ENCODE results near the gene RNASE12. TPM values are rescaled to one million over a fixed set of nuclear protein-coding genes. Genes with fewer than 3 reads are reported as not detected.

Gene RNASE12
- total and polyA plus RNA-seq, 8 donors = not detected

DNA sequence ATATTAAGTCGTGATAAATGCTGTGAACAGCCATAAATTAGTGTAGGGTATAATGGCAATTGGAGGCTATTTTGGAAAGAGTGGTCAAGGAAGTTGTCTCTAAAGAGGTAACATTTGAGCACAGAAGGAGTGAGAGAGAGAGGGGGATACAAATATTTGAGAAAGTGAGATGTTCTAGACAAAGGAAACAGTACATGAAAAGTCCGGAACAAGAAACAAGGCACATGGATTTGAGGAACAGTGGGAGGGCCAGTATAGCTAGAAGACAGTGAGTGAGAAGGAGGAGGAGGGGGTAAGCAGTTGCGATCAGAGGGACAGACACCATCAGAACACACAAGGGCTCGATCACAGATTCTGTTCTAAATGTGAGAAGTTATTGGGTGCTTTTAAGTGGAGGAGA lies 20.1 kb upstream of the RNASE12 start:
- H3K4me3 ChIP-seq = no peak overlapping the region
- no peaks in the 10 kb centered on the region for H3K27me3 ChIP-seq
- no peaks in the 10 kb centered on the region for H3K36me3 ChIP-seq
- no peak for TF ChIP-seq EP300 (IDR thresholded peaks at IDR 0.05)
- H3K4me1 ChIP-seq = peaks cover 9 to 57% (median 42%) of the 10 kb centered on the region in 4 donors
- no peak overlapping the region for H3K27ac ChIP-seq
- H3K9me3 ChIP-seq = no peaks in the 10 kb centered on the region
- DNase-seq = no peak
- intact Hi-C loops (cut with DNase I; ENCODE audit: low total_unique reads) = no loop called here
- WGBS, 5 donors = 38 to 67% (median 52%) methylated on average over 4 of the region's 4 CpGs

DNA sequence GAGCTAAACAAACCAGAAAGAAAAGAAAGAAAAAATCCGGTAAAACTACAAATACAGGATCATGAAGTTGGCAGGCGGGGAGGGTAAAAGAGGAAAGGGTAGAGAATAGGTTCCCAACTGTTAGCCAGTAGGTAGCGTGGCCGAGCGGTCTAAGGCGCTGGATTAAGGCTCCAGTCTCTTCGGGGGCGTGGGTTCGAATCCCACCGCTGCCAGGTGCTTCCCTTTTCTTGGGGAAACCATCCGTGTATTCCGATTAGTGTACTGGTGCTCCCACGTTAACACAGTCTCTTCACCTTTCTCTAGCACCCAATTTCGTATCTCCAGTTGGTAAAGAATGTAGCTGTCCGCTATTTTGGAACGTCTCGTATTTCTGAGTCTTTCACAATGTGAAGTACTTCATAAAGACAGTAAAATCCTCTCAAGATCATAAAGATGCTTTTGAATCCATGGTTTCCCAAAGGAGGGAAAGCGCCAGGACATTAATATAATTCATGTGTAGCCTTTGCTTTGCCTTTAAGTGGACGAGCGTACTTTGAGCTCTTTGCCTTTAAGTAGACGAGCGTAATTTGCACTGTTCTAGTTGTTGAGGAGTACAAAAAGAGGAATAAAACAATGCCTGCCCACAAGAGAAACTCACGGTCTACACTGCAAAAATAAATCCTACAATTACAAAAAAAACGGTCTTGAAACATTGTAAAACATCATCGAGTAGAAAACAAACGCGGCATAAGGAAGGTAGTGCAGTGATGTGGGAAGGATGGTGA lies 19.0 kb upstream of the RNASE12 start:
- no peaks in the 10 kb centered on the region for H3K27me3 ChIP-seq
- peaks cover 9 to 57% (median 43%) of the 10 kb centered on the region in 4 donors for H3K4me1 ChIP-seq
- 4 to 6% (median 5%) methylated on average over 27 of the region's 27 CpGs for WGBS, 5 donors
- intact Hi-C loops (cut with DNase I; ENCODE audit: low total_unique reads) = no loop called here
- no peak for TF ChIP-seq POLR2A (IDR thresholded peaks at IDR 0.05)
- TF ChIP-seq, protein P1, sequence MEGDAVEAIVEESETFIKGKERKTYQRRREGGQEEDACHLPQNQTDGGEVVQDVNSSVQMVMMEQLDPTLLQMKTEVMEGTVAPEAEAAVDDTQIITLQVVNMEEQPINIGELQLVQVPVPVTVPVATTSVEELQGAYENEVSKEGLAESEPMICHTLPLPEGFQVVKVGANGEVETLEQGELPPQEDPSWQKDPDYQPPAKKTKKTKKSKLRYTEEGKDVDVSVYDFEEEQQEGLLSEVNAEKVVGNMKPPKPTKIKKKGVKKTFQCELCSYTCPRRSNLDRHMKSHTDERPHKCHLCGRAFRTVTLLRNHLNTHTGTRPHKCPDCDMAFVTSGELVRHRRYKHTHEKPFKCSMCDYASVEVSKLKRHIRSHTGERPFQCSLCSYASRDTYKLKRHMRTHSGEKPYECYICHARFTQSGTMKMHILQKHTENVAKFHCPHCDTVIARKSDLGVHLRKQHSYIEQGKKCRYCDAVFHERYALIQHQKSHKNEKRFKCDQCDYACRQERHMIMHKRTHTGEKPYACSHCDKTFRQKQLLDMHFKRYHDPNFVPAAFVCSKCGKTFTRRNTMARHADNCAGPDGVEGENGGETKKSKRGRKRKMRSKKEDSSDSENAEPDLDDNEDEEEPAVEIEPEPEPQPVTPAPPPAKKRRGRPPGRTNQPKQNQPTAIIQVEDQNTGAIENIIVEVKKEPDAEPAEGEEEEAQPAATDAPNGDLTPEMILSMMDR (IDR thresholded peaks at IDR 0.05) = no peak
- no peak for TF ChIP-seq EP300 (IDR thresholded peaks at IDR 0.05)
- peak in 1 of 3 donors; percentile 40 for TF ChIP-seq POLR2AphosphoS5 (IDR thresholded peaks at IDR 0.05)
- no peaks in the 10 kb centered on the region for H3K9me3 ChIP-seq
- peak; percentile 84 to 89 for DNase-seq
- H3K36me3 ChIP-seq = no peaks in the 10 kb centered on the region
- peak overlapping the region; percentile 8 to 89 (median 70) for H3K27ac ChIP-seq
- peak overlapping the region; percentile 87 to 94 (median 91) for H3K4me3 ChIP-seq

GRCh38 chr14:20609215-20610001 lies 18.2 kb upstream of the RNASE12 start:
- intact Hi-C loops (cut with DNase I; ENCODE audit: low total_unique reads) = loop anchor here (5.0 to 10.0 kb wide), 2 partner anchors 75 to 282 kb away; no protein-coding TSS in a partner anchor
- H3K27me3 ChIP-seq = no peaks in the 10 kb centered on the region
- peak; percentile 76 to 93 for DNase-seq
- no peak for TF ChIP-seq POLR2A (IDR thresholded peaks at IDR 0.05)
- peak in 2 of 3 donors; percentile 8 to 17 for TF ChIP-seq POLR2AphosphoS5 (IDR thresholded peaks at IDR 0.05)
- TF ChIP-seq EP300 (IDR thresholded peaks at IDR 0.05) = no peak
- TF ChIP-seq, protein P1 (IDR thresholded peaks at IDR 0.05) = peak in 5 of 7 experiments; percentile 74 to 98 (median 91)
- no peaks in the 10 kb centered on the region for H3K36me3 ChIP-seq
- 0 to 1% (median 1%) methylated on average over 40 to 44 of the region's 44 CpGs for WGBS, 5 donors
- H3K4me3 ChIP-seq = peak overlapping the region; percentile 87 to 94 (median 91)
- peaks cover 9 to 51% (median 37%) of the 10 kb centered on the region in 4 donors for H3K4me1 ChIP-seq
- H3K27ac ChIP-seq = peak overlapping the region; percentile 67 to 89 (median 80)
- H3K9me3 ChIP-seq = no peaks in the 10 kb centered on the region

GRCh38 chr14:20608383-20609110 lies 17.4 kb upstream of the RNASE12 start:
- Histone ChIP-seq H3K36me3 (no peaks in the 10 kb centered on the region), H3K27ac (peak overlapping the region in 1 of 5 donors; percentile 67), H3K4me3 (no peak overlapping the region), H3K9me3 (no peaks in the 10 kb centered on the region), H3K27me3 (no peaks in the 10 kb centered on the region), H3K4me1 (peaks cover 9 to 43% (median 31%) of the 10 kb centered on the region in 4 donors)
- no peak for DNase-seq
- no peak for TF ChIP-seq POLR2A (IDR thresholded peaks at IDR 0.05)
- intact Hi-C loops (cut with DNase I; ENCODE audit: low total_unique reads) = loop anchor here (5.0 to 10.0 kb wide), 2 partner anchors 74 to 281 kb away; no protein-coding TSS in a partner anchor
- WGBS, 5 donors = 68 to 80% (median 74%) methylated on average over 7 of the region's 7 CpGs

DNA sequence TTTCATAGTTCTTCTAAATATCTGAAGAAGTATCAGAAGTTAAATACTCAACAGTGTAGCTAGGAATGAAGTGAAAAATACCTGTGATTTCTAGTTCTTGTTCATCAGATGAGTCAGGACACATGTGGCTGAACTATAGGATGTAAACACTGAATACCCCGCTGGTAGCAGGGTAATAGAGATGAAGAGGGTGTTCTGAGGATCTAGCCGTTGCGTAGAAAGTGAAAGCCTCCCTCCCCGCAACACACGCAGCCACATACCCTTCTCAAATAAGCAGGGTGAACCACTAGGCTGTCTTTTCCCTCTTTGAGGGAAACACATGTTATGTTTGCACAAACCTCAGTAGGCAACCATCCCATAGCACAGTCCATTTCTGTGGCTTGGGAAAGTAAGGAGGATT lies 16.4 kb upstream of the RNASE12 start:
- intact Hi-C loops (cut with DNase I; ENCODE audit: low total_unique reads) = loop anchor here (5.0 to 10.0 kb wide), 2 partner anchors 73 to 280 kb away; no protein-coding TSS in a partner anchor
- no peak overlapping the region for H3K27ac ChIP-seq
- 62 to 79% (median 74%) methylated on average over 5 of the region's 5 CpGs for WGBS, 5 donors

More for the DNA sequence above, 16.4 kb upstream of the RNASE12 start:
- no peak for DNase-seq
- Histone ChIP-seq H3K27me3 (no peaks in the 10 kb centered on the region), H3K9me3 (no peaks in the 10 kb centered on the region), H3K36me3 (no peaks in the 10 kb centered on the region), H3K4me3 (no peak overlapping the region), H3K4me1 (peaks cover 9 to 34% (median 24%) of the 10 kb centered on the region in 4 donors)
- TF ChIP-seq POLR2AphosphoS5 (IDR thresholded peaks at IDR 0.05) (no peak), POLR2A (IDR thresholded peaks at IDR 0.05) (no peak), EP300 (IDR thresholded peaks at IDR 0.05) (no peak)
- TF ChIP-seq, protein P1 (IDR thresholded peaks at IDR 0.05) = no peak

All from stomach (tissue), 9 donors.